ENCODE data around the gene LRATD1. TPM values are rescaled to one million over a fixed set of nuclear protein-coding genes. Genes with fewer than 3 reads are reported as not detected.

Gene LRATD1
- total RNA-seq, 4 donors from 2014 or later, result 0.48 to 4.4 (median 1.1) TPM

- no peak for ATAC-seq (ENCODE audit: low FRiP score)
- no peak for DNase-seq (ENCODE audit: low spot score)
- TF ChIP-seq CTCF (IDR thresholded peaks at IDR 0.05), result no peak
Observed at GRCh38 chr2:14603676-14604075, 28.8 kb upstream of the LRATD1 start.

- DNase-seq (ENCODE audit: low spot score), result no peak
- no peak for ATAC-seq (ENCODE audit: low FRiP score)
- no peak for TF ChIP-seq CTCF (IDR thresholded peaks at IDR 0.05)
Observed at GRCh38 chr2:14608245-14608644, 24.3 kb upstream of the LRATD1 start.

GRCh38 chr2:14614017-14614416 lies 18.5 kb upstream of the LRATD1 start:
- DNase-seq (ENCODE audit: low spot score) (no peak), ATAC-seq (ENCODE audit: low FRiP score) (no peak)
- TF ChIP-seq CTCF (IDR thresholded peaks at IDR 0.05), result no peak

- TF ChIP-seq CTCF (IDR thresholded peaks at IDR 0.05), result no peak
- no peak for DNase-seq (ENCODE audit: low spot score)
- no peak for ATAC-seq (ENCODE audit: low FRiP score)
Observed at GRCh38 chr2:14615121-14615520, 17.4 kb upstream of the LRATD1 start.

GRCh38 chr2:14615760-14616159 lies 16.8 kb upstream of the LRATD1 start:
- TF ChIP-seq CTCF (IDR thresholded peaks at IDR 0.05), result no peak
- no peak for DNase-seq (ENCODE audit: low spot score)
- no peak for ATAC-seq (ENCODE audit: low FRiP score)

- no peak for DNase-seq (ENCODE audit: low spot score)
- no peak for ATAC-seq (ENCODE audit: low FRiP score)
- no peak for TF ChIP-seq CTCF (IDR thresholded peaks at IDR 0.05)
Observed at GRCh38 chr2:14616342-14616741, 16.2 kb upstream of the LRATD1 start.

GRCh38 chr2:14616950-14617349 lies 15.6 kb upstream of the LRATD1 start:
- TF ChIP-seq CTCF (IDR thresholded peaks at IDR 0.05), result no peak
- ATAC-seq (ENCODE audit: low FRiP score), result no peak
- no peak for DNase-seq (ENCODE audit: low spot score)
